ENCODE data around the gene TRIM65. TPM values are rescaled to one million over a fixed set of nuclear protein-coding genes. Genes with fewer than 3 reads are reported as not detected.

Gene TRIM65, protein sequence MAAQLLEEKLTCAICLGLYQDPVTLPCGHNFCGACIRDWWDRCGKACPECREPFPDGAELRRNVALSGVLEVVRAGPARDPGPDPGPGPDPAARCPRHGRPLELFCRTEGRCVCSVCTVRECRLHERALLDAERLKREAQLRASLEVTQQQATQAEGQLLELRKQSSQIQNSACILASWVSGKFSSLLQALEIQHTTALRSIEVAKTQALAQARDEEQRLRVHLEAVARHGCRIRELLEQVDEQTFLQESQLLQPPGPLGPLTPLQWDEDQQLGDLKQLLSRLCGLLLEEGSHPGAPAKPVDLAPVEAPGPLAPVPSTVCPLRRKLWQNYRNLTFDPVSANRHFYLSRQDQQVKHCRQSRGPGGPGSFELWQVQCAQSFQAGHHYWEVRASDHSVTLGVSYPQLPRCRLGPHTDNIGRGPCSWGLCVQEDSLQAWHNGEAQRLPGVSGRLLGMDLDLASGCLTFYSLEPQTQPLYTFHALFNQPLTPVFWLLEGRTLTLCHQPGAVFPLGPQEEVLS
- 10 to 100 TPM; 11.1 to 15.3 (median 11.7) TPM for polyA plus RNA-seq

DNA sequence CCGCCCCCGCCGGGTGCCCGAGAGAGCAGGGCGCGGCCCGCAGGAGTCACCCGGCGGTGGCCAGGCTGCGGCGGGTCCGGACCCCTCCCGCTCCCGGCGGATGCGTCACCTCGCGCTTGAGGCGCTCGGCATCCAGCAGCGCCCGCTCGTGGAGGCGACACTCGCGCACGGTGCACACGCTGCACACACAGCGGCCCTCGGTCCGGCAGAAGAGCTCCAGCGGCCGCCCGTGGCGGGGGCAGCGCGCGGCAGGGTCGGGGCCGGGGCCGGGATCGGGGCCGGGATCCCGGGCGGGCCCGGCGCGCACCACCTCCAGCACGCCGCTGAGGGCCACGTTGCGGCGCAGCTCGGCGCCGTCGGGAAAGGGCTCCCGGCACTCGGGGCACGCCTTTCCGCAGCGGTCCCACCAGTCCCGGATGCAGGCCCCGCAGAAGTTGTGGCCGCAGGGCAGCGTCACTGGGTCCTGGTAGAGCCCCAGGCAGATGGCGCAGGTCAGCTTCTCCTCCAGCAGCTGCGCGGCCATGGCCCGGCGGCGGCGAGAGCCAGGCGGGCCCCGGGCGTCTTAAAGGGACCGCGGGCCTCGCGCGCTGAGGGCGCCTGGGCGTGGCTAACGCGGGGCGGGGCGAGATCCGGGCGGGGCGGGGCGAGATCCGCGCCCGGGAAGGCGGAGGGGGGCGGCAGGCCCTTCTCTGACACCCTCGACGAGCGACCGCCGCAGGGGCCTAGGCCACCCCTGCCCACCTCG is at the start of gene TRIM65:
TRIM65 (minus strand) TSS at position 537 of the 745 bp plus-strand sequence; CDS start at position 523, 14 bp downstream.
- WGBS, 3 donors = 0 to 1% (median 1%) methylated on average over 60 to 102 of the region's 102 CpGs
- H3K27ac ChIP-seq (ENCODE audit: low read depth, low read length) = no peak within 1 kb of the TSS

DNA sequence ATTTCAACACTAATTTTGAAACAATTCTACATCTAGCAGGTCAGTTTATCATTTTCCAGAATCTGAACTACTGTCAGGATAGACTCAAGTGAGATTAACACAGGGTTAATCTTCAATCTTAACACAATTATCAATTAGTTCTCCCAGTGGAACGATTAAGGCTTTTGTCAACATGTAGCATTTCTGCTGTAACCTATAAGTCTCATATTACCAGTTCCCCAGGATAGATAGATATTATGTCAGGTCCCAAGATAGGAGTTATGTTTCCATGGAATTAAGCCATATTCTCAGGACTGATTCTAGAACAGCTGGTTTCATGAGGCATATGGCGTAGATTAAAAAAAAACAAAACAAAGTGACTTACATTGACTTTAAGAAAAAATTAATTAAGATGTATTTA is 48.5 kb upstream of the TRIM65 start:
- 46 to 78% (median 72%) methylated on average over 2 of the region's 2 CpGs for WGBS, 3 donors
- no peak overlapping the region for H3K27ac ChIP-seq (ENCODE audit: low read depth, low read length)

DNA sequence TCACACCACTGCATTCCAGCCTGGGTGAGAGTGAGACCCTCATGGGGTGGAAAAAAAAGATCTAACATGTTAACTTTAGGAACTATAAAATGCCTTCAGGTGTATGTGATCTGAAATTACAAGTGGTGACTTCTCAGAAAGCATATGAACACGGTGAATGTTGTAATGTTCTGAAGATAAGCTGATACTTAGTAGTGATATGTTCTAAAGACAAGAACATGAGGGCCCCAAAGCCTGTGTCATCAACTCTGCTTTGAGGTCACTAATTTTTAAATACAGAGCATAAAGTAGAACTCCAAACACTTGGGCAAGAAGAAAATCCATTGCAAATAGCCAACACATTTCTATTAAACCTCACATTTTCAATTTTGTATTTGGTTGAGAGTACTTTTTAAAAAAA is 46.7 kb upstream of the TRIM65 start:
- H3K27ac ChIP-seq (ENCODE audit: low read depth, low read length) = no peak overlapping the region
- 38 to 94% (median 92%) methylated on average over 1 of the region's 1 CpG for WGBS, 3 donors

DNA sequence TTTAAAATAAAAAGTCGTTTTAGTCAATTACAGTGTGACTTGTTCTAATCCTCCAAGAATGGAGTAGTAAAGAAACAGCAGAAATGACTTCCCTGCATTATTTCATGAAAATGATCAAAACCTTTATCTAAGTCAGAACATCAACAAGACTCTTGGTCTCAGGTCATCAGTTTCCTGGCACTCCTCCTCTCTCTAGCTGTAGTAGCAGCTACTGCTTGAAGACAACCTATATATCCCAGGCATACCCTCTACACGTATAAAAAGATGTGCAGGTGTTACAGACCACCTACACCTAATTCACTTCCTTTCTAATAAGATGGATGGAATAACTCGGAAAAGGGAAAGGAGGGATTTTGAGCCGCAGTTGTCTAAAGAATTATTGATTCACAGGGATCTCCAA is 45.7 kb upstream of the TRIM65 start:
- WGBS, 3 donors = 86 to 91% (median 90%) methylated on average over 4 of the region's 4 CpGs
- no peak overlapping the region for H3K27ac ChIP-seq (ENCODE audit: low read depth, low read length)

DNA sequence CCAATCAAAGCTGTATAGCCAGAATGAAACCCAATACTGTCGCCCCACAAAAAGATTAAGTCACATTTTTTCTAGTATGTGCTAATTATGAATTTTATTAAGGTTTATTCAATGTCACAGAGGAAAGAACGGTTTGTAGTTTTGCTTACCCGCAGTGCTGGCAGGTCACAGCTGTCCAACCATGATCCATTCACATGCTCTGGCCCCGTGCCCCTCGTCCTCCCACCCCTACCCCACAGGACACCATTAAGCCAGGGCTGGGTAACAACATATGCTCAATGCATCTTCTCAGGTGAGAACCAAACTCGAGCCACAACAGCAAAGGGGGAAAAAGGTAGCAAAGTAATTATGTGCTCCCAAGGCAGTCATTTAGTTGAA is 44.7 kb upstream of the TRIM65 start:
- WGBS, 3 donors = 22 to 46% (median 46%) methylated on average over 6 of the region's 6 CpGs
- no peak overlapping the region for H3K27ac ChIP-seq (ENCODE audit: low read depth, low read length)

DNA sequence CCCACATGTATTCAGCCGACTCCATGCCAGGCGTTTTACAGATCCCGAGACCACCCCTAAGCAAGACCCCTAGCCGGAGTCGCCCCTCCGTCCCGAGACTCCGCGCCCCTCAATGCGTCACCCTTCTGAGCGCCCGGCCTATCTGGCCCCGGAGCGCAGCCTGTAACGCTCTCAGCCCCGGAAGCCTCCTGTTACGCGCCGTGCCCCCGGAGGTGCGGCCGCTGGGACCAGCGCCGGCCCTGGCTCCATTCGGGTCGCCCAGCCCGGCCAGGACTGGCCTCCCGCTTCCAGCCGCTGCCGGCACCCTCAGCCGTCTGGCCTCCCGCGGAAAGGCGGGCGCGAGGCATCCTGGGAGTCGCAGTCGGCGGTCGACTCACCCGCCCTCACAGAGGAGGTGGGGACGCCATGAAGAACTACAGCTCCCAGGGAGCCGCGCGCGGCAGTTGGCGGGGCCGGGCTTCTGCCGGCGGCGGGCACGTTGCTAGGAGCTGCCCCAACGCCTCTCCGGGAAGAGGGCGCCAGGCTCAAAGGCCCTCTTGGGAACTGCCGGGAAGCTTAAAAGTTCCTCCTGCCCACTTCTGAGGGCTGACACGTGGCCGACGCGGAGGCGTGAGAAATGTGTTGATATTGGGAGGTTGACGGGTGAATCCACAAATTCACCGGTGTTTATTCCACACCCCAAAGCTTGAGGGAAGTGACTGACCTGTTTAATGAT is 44.1 kb upstream of the TRIM65 start, which contains the start of gene FBF1:
FBF1 (minus strand) TSS at position 316 of the 715 bp plus-strand sequence. CDS start 2,893 bp downstream, outside the sequence.
- 0 to 1% (median 1%) methylated on average over 63 of the region's 63 CpGs for WGBS, 3 donors

DNA sequence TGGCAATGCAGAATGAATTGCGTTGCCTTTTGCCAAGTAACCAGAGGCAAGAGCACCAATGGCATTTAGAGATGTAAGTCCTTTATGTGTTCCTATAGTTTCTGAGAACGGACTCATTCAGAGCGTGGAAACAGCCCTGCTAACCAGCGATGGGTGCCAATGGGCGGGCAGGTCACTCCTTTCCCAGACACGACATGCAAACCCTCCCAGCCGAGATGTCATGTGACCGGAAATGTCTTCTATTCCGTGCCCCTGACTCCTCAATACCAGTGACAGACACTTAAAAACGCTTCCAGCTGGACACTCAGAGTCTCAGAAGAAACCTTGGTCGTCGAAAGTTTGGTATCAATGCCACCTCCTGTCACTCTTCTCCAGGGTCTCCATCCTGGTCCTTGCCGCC is 40.9 kb upstream of the TRIM65 start:
- no peak overlapping the region for H3K27ac ChIP-seq (ENCODE audit: low read depth, low read length)
- WGBS, 3 donors = 77 to 88% (median 80%) methylated on average over 13 of the region's 13 CpGs

More for the DNA sequence above, 44.1 kb upstream of the TRIM65 start, which contains the start of gene FBF1:
- peak within 1 kb of the TSS; percentile 20 for H3K27ac ChIP-seq (ENCODE audit: low read depth, low read length)

DNA sequence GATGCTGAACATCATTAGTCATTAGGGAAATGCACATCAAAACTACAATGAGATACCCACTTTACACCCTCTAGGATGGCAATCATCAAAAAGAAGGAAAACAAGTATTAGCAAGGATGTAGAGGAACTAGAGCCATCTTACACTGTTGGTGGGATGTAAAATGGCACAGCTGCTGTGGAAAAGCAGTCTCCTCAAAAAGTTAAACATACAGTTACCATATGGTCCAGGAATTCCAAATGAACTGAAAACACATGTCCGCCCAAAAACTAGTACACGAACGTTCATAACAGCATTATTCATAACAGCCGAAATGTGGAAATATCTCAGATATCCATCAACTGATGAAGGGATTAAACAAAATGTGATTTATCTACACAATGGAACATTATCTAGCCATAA is 37.1 kb upstream of the TRIM65 start:
- no peak overlapping the region for H3K27ac ChIP-seq (ENCODE audit: low read depth, low read length)
- WGBS, 3 donors = 88 to 90% (median 89%) methylated on average over 4 of the region's 4 CpGs

DNA sequence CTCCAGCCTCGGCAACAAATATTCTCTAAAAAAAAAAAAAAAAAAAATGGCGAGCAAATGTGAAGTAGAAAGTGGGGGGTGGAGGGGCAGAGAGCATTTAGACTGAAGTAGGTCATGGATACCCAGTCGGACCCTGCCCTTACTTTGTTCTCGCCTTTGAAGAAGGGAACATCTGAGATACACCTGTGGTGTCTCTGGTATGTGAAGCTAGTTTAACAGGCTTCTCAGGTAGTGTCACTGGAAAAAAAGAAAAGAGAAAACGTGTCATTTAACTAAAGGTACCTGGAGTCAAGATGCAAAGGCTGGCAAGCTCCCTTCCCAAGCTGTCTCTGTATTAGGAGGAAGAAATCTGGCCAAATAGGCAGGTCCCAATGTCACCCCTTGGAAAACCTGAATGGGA is 36.1 kb upstream of the TRIM65 start:
- 90 to 93% (median 92%) methylated on average over 5 of the region's 5 CpGs for WGBS, 3 donors
- no peak overlapping the region for H3K27ac ChIP-seq (ENCODE audit: low read depth, low read length)

DNA sequence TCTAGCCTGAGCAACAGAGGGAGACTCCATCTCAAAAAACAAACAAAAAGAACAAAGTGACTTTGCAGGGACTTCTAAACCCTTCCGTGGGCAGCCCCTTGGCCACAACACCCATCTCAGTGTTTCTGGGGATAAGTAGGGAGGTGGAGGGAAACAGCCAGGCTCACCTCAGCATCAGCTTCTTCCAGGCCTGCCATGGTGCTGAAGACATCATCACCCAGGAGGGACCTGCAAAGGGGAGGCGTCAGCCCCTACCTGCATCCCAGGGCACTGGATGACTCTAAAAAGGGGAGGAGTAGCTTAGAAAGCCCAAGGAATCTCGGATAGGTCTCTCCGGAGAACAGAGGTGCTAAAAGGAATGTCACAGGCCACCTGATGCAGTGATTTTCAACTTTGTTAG is 34.3 kb upstream of the TRIM65 start:
- WGBS, 3 donors = 86 to 95% (median 91%) methylated on average over 4 of the region's 4 CpGs
- no peak overlapping the region for H3K27ac ChIP-seq (ENCODE audit: low read depth, low read length)

DNA sequence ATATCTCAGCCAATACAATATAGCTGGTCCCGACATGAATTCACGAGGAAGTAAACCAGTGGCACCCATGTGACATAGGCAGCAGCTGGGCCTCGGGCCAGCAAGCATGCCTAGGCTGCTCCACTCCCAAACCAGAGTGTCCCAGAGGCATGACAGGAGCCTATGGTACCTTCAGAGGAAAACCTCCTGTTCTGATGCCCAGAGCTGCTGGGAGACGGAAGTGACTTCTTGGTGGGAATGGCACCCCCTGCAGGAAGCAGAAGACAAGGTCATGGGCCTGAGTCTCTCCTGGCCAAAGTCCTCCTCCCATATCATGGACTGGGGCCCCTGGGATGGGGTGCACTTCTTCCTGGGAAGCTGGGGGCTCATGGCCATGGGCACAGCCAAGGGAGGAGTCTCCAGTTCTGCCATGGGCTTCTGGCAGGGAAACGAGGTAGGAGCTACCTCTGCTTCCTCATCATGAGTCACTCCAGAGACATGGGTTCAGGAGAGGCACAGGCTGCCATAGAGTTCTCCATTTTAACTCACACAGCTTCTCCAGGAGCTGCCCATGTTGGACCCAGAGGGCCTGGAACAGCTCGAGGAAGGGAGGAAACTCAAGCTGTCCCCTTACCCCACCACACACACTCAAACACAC is 30.7 kb upstream of the TRIM65 start:
- no peak overlapping the region for H3K27ac ChIP-seq (ENCODE audit: low read depth, low read length)
- 60 to 69% (median 62%) methylated on average over 6 of the region's 6 CpGs for WGBS, 3 donors

DNA sequence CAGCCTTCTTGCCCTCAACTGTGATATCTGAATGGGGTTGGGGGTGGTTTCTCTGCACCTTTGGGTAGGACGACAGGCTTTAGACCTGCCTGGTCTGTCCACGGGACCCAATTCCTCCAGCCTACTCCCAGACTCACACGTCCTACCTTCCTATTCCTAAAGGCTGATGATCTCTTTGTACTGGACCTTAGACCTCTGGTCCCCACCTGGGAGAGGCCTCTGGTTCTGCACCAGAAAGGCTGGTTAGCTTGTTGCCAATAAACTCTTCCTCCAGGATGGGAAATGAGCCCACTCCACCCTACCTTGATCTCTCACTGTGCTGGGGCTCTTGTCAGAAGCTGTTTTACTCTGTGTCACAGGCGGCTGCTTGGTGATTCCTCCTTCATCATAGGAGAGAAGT is 29.7 kb upstream of the TRIM65 start:
- 88 to 94% (median 91%) methylated on average over 4 of the region's 4 CpGs for WGBS, 3 donors
- H3K27ac ChIP-seq (ENCODE audit: low read depth, low read length) = no peak overlapping the region

DNA sequence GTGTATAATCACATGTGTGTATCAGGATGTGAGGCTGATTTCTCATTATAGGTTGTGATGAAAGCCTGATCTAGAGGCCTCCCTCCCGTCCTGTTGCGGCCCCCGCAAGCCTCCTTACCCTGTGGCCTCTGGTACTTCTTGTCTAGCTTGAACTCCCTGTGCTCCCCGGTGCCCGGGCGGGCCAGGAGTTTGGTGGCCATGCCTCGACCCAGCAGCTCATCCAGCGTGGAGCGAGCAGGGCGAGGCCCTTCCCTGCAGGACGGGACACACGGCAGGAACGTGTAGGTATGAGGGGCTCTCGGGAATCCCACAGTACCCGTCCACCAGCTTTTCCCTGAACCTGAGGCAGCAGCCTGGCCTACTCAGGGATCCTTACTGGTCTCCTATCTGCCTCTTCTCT is 29.2 kb upstream of the TRIM65 start:
- WGBS, 3 donors = 92 to 98% (median 97%) methylated on average over 14 to 15 of the region's 15 CpGs
- H3K27ac ChIP-seq (ENCODE audit: low read depth, low read length) = no peak overlapping the region

DNA sequence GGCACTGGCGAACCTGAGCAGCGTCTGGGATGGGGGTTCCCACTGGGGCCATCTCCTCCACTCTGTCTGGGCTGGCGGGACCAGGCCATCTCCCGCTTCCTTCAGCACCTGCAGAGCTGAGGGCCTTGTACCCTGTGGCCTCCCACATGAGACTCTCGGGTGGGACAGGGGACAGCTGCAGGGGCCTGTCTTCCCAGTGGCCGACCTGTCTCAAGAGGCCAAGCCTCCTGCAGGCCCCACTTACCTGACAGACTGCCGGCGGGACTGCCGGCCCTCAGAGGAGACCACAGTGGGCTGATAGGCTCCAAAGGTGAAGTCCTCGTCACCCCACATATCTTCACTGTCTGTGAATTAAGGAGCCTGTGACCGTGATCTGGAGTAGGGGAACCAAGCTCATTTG is 28.4 kb upstream of the TRIM65 start:
- 95 to 97% (median 95%) methylated on average over 9 to 11 of the region's 11 CpGs for WGBS, 3 donors

DNA sequence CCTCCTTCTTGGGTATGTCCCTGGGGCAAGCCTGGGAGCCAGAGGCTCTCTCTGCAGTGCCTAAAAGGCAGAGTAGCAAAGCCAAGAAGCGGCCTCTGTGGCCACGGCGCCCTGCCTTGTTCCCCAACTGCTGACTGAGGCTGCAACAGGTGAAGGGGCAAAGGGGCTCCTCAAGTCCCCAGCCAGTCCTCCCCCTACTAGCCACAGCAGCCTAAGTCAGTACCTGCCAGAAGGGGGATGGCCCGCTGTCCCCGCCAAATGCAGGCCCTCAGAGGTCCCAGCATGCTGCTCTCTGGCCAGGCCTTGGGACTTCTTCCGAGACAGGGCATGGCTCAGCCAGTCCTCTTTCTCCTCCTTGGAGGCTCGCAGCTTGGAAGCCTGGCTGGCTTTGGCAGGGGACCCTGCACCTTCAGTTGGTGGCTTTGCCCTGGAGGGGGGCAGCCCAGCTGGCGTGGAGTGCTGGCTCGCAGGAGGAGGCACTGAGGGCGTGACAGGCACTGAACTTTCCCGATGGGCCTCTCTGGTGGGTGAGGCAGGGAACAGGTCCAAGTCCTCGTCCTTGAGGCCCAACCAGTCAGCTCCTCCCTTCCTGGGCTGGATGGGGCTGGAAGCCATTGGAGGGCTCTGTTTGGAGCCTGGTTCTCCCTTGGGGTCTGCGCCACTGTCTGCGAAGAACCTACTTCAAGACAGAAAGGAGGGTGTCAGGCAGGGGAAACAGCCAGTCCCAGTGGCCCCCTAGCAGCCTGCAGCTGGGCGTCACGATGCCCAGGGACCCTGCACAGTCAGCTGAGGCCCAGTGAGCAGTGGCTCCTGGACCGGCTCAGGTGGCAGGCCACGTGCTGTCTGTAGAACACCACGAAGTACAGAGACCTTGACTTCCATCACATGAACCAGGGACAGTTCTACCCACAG is 26.5 kb upstream of the TRIM65 start:
- WGBS, 3 donors = 78 to 86% (median 84%) methylated on average over 19 of the region's 19 CpGs
- no peak overlapping the region for H3K27ac ChIP-seq (ENCODE audit: low read depth, low read length)

More for the DNA sequence above, 28.4 kb upstream of the TRIM65 start:
- no peak overlapping the region for H3K27ac ChIP-seq (ENCODE audit: low read depth, low read length)

DNA sequence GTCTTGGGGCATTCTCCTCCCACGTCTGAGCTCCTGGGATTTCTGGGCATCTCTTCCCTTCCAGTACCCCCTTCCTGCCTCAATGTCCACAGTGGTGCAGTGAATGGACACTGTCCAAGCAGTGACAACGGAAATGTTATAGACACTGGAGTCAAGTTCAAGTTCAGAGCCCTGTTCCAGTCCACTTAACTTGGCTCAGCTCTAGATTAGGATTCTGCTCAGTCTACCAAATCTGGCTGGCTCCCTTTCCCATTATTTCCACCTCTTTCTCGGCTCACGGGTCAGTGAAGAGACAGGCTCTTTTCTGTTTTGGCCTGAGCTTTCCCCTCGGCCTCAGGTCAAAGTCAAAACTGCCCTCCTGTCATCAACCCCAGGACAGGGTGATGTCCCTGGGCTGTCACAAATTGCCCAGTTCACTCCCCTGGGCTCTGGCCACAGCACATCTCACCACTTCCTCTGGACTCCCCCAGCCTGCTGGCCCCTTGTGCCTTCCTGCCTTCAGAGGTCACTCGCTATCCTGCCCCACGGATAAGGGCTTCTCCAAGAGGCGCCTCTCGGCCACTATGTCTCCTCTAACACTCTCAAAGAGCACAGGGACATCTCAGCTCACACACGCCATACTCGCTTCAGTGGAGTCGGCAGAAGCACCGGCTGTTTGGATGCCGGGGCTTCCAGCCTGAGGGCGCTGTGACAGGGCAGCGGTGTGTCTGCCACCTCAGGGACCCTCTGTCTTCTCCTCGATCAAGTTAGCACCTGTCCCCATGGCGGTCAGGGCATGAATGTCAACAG is 25.6 kb upstream of the TRIM65 start:
- H3K27ac ChIP-seq (ENCODE audit: low read depth, low read length) = no peak overlapping the region
- WGBS, 3 donors = 85 to 95% (median 88%) methylated on average over 18 of the region's 18 CpGs

Measured in adipose tissue (tissue), 3 donors.